A673 (cell line): ENCODE measurements around the gene DNAH8. TPM values are rescaled to one million over a fixed set of nuclear protein-coding genes. Genes with fewer than 3 reads are reported as not detected.

Experiments used
- BruUV-seq: library from RNA; stranded (reverse); fragments of 400-500 nt; replicated peaks from 2 replicates; lab custom pipeline; 2021; lab: Mats Ljungman, UMichigan
- CTCF ChIA-PET: fragments of 300-600 bp; sonication (Branson Sonifier 250); formaldehyde crosslinking; loops from one replicate; lab custom pipeline; 2022; ENCODE audit warnings: antibody characterized with exemption; lab: Charles Lee
- POLR2A ChIA-PET: fragments of 300-600 bp; sonication (Branson Sonifier 250); formaldehyde crosslinking; loops from one replicate; lab custom pipeline; 2022; ENCODE audit warnings: antibody characterized with exemption; ENCODE audit not compliant: low non-redundant PET; lab: Charles Lee
- DNase-seq: peaks from one replicate; pipeline ENCODE4 v3.0.0-alpha.2; 2015; ENCODE audit warnings: low spot score
- H3K27ac ChIP-seq: fragments of 200-600 bp; sonication (generic); 2 replicates; pipeline ENCODE4 v1.5.1; 2016; ENCODE audit warnings: mixed run types, low read depth, mild to moderate bottlenecking, mixed read lengths, antibody characterized with exemption, low read length; ENCODE audit not compliant: poor library complexity, severe bottlenecking
- H3K27me3 ChIP-seq: fragments of 200-600 bp; sonication (generic); replicated peaks from 2 replicates; pipeline ENCODE4 v1.6.1; 2017; ENCODE audit warnings: mixed run types, low read depth, mild to moderate bottlenecking, mixed read lengths, antibody characterized with exemption, low read length; ENCODE audit not compliant: insufficient read depth, poor library complexity
- H3K36me3 ChIP-seq: fragments of 200-600 bp; sonication (generic); 2 replicates; pipeline ENCODE4 v1.6.1; 2016; ENCODE audit warnings: mixed run types, mild to moderate bottlenecking, mixed read lengths, antibody characterized with exemption, low read length; ENCODE audit not compliant: insufficient read depth, poor library complexity, severe bottlenecking
- H3K4me1 ChIP-seq: fragments of 200-600 bp; sonication (generic); 2 replicates; pipeline ENCODE4 v1.6.1; 2017; ENCODE audit warnings: mixed run types, mild to moderate bottlenecking, mixed read lengths, antibody characterized with exemption, low read length; ENCODE audit not compliant: insufficient read depth, poor library complexity, severe bottlenecking
- H3K4me3 ChIP-seq: fragments of 200-600 bp; sonication (generic); 2 replicates; pipeline ENCODE4 v1.5.1; 2016; ENCODE audit warnings: low read depth, mixed run types, mild to moderate bottlenecking, mixed read lengths, low read length; ENCODE audit not compliant: poor library complexity, severe bottlenecking
- H3K9me3 ChIP-seq: fragments of 200-600 bp; sonication (generic); 2 replicates; pipeline ENCODE4 v1.6.1; 2016; ENCODE audit warnings: mixed run types, low read depth, mild to moderate bottlenecking, mixed read lengths, antibody characterized with exemption, low read length; ENCODE audit not compliant: poor library complexity, severe bottlenecking
- EZH2 ChIP-seq: fragments of 200-600 bp; sonication (generic); IDR thresholded peaks from 2 replicates; pipeline ENCODE4 v1.6.1; 2017; ENCODE audit warnings: borderline replicate concordance, low read depth, mild to moderate bottlenecking, mixed read lengths, antibody characterized with exemption, low read length; ENCODE audit not compliant: poor library complexity, severe bottlenecking
- intact Hi-C: fragments of 100-400 bp; cut with micrococcal nuclease; formaldehyde crosslinking; loops from one replicate; pipeline ENCODE4 v1.10.0; 2022; ENCODE audit not compliant: unreplicated experiment
- total RNA-seq: library from RNA; stranded (reverse); gene quantifications from 2 replicates; pipeline ENCODE4 v1.2.3, GENCODE V29; 2021
- TF ChIP-seq, protein P1 (sequence below): fragments of 300-800, 200-600 bp; sonication (generic); conservative IDR thresholded peaks from 2 replicates; pipeline ENCODE4 v1.5.1; 2017; ENCODE audit warnings: low read depth, mild to moderate bottlenecking, antibody characterized with exemption, low read length, moderate library complexity, mixed read lengths

The DNAH8 gene
- total RNA-seq, 1 experiment from 2014 or later: not detected

DNA sequence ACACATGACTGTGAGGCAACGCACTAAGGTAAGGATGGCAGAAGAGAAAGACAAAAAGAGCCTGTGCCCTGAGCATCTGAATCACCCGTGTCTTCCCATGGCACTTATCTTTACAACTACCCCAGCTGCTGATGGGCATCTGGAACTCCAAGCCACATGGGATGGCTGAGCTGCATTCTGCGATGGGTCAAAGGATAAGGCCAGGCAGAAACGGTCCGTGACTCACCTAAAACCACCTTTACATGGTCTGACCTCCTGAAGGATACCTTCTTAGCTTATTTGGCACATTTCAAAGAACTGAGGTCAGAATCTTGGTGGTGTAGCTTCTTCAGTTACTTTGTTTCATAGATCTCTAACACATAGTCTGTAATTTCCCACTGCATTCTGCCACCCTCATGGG lies 99.7 kb downstream of the DNAH8 start:
- no peak overlapping the region for H3K4me3 ChIP-seq
- DNase-seq: no peak

DNA sequence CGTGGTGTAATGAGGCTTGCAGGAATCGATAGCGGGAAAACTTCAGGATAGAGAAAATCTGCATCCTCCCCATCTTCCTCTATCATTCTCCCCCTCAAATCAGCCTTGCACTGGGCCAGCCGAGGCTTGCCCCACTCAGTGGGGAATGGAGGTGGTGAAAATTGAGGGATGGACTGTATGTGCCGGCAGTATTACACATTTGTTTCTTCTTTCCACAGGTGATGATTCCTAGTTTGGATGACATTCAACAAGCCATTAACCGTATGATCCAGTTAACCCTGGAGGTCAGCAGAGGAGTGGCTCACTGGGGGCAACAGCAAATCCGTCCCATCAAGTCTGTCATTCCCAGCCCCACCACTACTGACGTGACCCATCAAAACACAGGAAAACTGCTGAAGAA lies 100.1 kb downstream of the DNAH8 start:
- H3K4me3 ChIP-seq: no peak overlapping the region
- POLR2A ChIA-PET: no interaction called here
- intact Hi-C loops: no loop called here

More for the DNA sequence above, 99.7 kb downstream of the DNAH8 start:
- intact Hi-C loops: no loop called here
- TF ChIP-seq EZH2: no peak
- TF ChIP-seq, protein P1, sequence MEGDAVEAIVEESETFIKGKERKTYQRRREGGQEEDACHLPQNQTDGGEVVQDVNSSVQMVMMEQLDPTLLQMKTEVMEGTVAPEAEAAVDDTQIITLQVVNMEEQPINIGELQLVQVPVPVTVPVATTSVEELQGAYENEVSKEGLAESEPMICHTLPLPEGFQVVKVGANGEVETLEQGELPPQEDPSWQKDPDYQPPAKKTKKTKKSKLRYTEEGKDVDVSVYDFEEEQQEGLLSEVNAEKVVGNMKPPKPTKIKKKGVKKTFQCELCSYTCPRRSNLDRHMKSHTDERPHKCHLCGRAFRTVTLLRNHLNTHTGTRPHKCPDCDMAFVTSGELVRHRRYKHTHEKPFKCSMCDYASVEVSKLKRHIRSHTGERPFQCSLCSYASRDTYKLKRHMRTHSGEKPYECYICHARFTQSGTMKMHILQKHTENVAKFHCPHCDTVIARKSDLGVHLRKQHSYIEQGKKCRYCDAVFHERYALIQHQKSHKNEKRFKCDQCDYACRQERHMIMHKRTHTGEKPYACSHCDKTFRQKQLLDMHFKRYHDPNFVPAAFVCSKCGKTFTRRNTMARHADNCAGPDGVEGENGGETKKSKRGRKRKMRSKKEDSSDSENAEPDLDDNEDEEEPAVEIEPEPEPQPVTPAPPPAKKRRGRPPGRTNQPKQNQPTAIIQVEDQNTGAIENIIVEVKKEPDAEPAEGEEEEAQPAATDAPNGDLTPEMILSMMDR: no peak
- no TSS peak for BruUV-seq
- ChIA-PET POLR2A (no interaction called here), CTCF (no interaction called here)
- Histone ChIP-seq H3K9me3 (no peaks in the 10 kb centered on the region), H3K36me3 (no peaks in the 10 kb centered on the region), H3K4me1 (no peaks in the 10 kb centered on the region), H3K27ac (no peak overlapping the region), H3K27me3 (peaks cover 51% of the 10 kb centered on the region)

DNA sequence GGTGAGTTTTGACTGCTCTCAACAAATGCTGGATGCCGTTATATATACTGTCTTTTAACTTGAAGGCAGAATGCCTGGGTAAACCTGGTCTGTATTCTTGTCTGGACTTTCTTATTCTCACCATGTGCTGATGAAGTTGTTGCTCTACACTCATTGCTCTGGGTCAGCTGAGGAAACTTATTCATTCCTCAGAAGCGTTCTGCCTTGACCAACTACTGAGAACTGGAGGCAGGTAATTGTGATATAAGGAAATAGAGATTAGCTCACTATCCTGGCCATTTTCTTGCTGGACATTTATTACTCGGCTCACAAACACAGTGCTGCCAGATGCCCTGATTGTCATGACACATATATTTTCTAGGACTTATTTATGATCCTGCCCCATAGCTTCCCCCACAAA lies 103.6 kb downstream of the DNAH8 start:
- no TSS peak for BruUV-seq
- no peak overlapping the region for H3K4me3 ChIP-seq
- CTCF ChIA-PET: no interaction called here
- no peak for TF ChIP-seq EZH2
- TF ChIP-seq, protein P1: no peak
- H3K4me1 ChIP-seq: no peaks in the 10 kb centered on the region
- intact Hi-C loops: no loop called here
- no peak for DNase-seq
- H3K27ac ChIP-seq: no peak overlapping the region
- POLR2A ChIA-PET: no interaction called here
- H3K36me3 ChIP-seq: no peaks in the 10 kb centered on the region
- no peaks in the 10 kb centered on the region for H3K9me3 ChIP-seq
- peaks cover 48% of the 10 kb centered on the region for H3K27me3 ChIP-seq

More for the DNA sequence above, 100.1 kb downstream of the DNAH8 start:
- no TSS peak for BruUV-seq
- H3K9me3 ChIP-seq: no peaks in the 10 kb centered on the region
- CTCF ChIA-PET: no interaction called here
- no peaks in the 10 kb centered on the region for H3K4me1 ChIP-seq
- peaks cover 56% of the 10 kb centered on the region for H3K27me3 ChIP-seq
- TF ChIP-seq EZH2: no peak
- TF ChIP-seq, protein P1: no peak
- no peak overlapping the region for H3K27ac ChIP-seq
- no peaks in the 10 kb centered on the region for H3K36me3 ChIP-seq
- DNase-seq: no peak
